OCI-LY7 (cell line): ENCODE results near the gene PHF12.
"Not testable (repeated sequence)": the region's sequence is repeated elsewhere in the genome, so short reads cannot be mapped to it uniquely, and the experiment has no call there.

Source experiments
- EZH2phosphoT487 ChIP-seq: fragments of 200-600 bp; sonication (generic); IDR thresholded peaks from 2 replicates; pipeline ENCODE4 v1.6.1; 2018; ENCODE audit warnings: low read depth, borderline replicate concordance, mild to moderate bottlenecking, mixed run types, antibody characterized with exemption, low read length, moderate library complexity, mixed read lengths
- TF ChIP-seq, protein P1 (sequence below): fragments of 200-600 bp; sonication (generic); conservative IDR thresholded peaks from 2 replicates; pipeline ENCODE4 v1.5.1; 2014; ENCODE audit warnings: mild to moderate bottlenecking, antibody characterized with exemption, low read length, moderate library complexity, mixed read lengths

GRCh38 chr17:28893248-28894183, 57.8 kb downstream of the PHF12 start:
- TF ChIP-seq, protein P1, sequence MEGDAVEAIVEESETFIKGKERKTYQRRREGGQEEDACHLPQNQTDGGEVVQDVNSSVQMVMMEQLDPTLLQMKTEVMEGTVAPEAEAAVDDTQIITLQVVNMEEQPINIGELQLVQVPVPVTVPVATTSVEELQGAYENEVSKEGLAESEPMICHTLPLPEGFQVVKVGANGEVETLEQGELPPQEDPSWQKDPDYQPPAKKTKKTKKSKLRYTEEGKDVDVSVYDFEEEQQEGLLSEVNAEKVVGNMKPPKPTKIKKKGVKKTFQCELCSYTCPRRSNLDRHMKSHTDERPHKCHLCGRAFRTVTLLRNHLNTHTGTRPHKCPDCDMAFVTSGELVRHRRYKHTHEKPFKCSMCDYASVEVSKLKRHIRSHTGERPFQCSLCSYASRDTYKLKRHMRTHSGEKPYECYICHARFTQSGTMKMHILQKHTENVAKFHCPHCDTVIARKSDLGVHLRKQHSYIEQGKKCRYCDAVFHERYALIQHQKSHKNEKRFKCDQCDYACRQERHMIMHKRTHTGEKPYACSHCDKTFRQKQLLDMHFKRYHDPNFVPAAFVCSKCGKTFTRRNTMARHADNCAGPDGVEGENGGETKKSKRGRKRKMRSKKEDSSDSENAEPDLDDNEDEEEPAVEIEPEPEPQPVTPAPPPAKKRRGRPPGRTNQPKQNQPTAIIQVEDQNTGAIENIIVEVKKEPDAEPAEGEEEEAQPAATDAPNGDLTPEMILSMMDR: not testable (repeated sequence)
- not testable (repeated sequence) for TF ChIP-seq EZH2phosphoT487
